ENCODE results near the gene RAD18. TPM values are rescaled to one million over a fixed set of nuclear protein-coding genes. Genes with fewer than 3 reads are reported as not detected.

The RAD18 gene
- total and polyA plus RNA-seq, 2 donors (not counting 1 experiment from before 2014, with no cell fraction given), result 4.8 to 21.3 TPM

GRCh38 chr3:9008550-9009255 is 45.4 kb upstream of the RAD18 start:
- intact Hi-C loops (cut with micrococcal nuclease), result no loop called here
- no peak overlapping the region for H3K9ac ChIP-seq (ENCODE audit: low read length)
- no peak overlapping the region for H3K4me3 ChIP-seq (ENCODE audit: control extremely low read depth in 1 of 5, extremely low read depth in 1 of 5, insufficient read depth in 1 of 5, low read depth in 2 of 5, low read length in 4 of 5)
- TF ChIP-seq EZH2 (IDR thresholded peaks at IDR 0.05; ENCODE audit: borderline replicate concordance, insufficient read depth, low read depth, low read length, poor library complexity, severe bottlenecking), result no peak
- TF ChIP-seq, protein P1, sequence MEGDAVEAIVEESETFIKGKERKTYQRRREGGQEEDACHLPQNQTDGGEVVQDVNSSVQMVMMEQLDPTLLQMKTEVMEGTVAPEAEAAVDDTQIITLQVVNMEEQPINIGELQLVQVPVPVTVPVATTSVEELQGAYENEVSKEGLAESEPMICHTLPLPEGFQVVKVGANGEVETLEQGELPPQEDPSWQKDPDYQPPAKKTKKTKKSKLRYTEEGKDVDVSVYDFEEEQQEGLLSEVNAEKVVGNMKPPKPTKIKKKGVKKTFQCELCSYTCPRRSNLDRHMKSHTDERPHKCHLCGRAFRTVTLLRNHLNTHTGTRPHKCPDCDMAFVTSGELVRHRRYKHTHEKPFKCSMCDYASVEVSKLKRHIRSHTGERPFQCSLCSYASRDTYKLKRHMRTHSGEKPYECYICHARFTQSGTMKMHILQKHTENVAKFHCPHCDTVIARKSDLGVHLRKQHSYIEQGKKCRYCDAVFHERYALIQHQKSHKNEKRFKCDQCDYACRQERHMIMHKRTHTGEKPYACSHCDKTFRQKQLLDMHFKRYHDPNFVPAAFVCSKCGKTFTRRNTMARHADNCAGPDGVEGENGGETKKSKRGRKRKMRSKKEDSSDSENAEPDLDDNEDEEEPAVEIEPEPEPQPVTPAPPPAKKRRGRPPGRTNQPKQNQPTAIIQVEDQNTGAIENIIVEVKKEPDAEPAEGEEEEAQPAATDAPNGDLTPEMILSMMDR (IDR thresholded peaks at IDR 0.05), result no peak
- no peaks in the 10 kb centered on the region for H3K27me3 ChIP-seq (replicated peaks in 1 of 4; ENCODE audit: control extremely low read depth in 1 of 4, control insufficient read depth in 3 of 4, insufficient read depth in 4 of 4, low read length in 3 of 4)
- H3K4me2 ChIP-seq (replicated peaks; ENCODE audit: low read depth, low read length, poor library complexity, severe bottlenecking), result no peak overlapping the region
- DNase-seq (no peak), ATAC-seq (ENCODE audit: low read depth) (no peak)
- peaks cover 4% of the 10 kb centered on the region for H3K9me3 Mint-ChIP-seq (ENCODE audit: insufficient read depth)
- ChIA-PET POLR2A (no interaction called here), CTCF (no interaction called here)
- H3K9me3 ChIP-seq (ENCODE audit: control extremely low read depth in 1 of 3, control insufficient read depth in 2 of 3, insufficient read depth in 1 of 3, low read length in 2 of 3), result no peaks in the 10 kb centered on the region
- H3K36me3 ChIP-seq (replicated peaks in 1 of 2; ENCODE audit: control extremely low read depth in 1 of 2, control insufficient read depth in 1 of 2, extremely low read depth in 1 of 2, insufficient read depth in 2 of 2, low read length in 1 of 2), result no peaks in the 10 kb centered on the region
- no peaks in the 10 kb centered on the region for H3K4me1 Mint-ChIP-seq
- no peaks in the 10 kb centered on the region for H3K79me2 ChIP-seq (ENCODE audit: control insufficient read depth, insufficient read depth, low read length)
- H3K27me3 Mint-ChIP-seq, result no peaks in the 10 kb centered on the region
- H3K4me3 Mint-ChIP-seq, result no peak overlapping the region
- H2AFZ ChIP-seq (ENCODE audit: insufficient read depth, low read depth, low read length, poor library complexity, severe bottlenecking), result no peak overlapping the region
- WGBS (ENCODE audit: insufficient coverage), result 74% methylated on average over 6 of the region's 6 CpGs
- no peak overlapping the region for H3K27ac ChIP-seq (ENCODE audit: low read length in 2 of 2)
- H4K20me1 ChIP-seq (ENCODE audit: control insufficient read depth, insufficient read depth, low read length, poor library complexity, severe bottlenecking), result no peaks in the 10 kb centered on the region
- H3K4me1 ChIP-seq (ENCODE audit: control insufficient read depth in 2 of 2, insufficient read depth in 2 of 2, low read length in 2 of 2), result no peaks in the 10 kb centered on the region
- H3K27ac Mint-ChIP-seq, result no peak overlapping the region

GRCh38 chr3:9007928-9008327 is 44.7 kb upstream of the RAD18 start:
- Mint-ChIP-seq H3K27ac (no peak overlapping the region), H3K4me1 (no peaks in the 10 kb centered on the region), H3K4me3 (no peak overlapping the region), H3K9me3 (ENCODE audit: insufficient read depth) (peaks cover 3% of the 10 kb centered on the region), H3K27me3 (no peaks in the 10 kb centered on the region)
- Histone ChIP-seq H3K9me3 (ENCODE audit: control extremely low read depth in 1 of 3, control insufficient read depth in 2 of 3, insufficient read depth in 1 of 3, low read length in 2 of 3) (no peaks in the 10 kb centered on the region), H2AFZ (ENCODE audit: insufficient read depth, low read depth, low read length, poor library complexity, severe bottlenecking) (no peak overlapping the region), H3K27ac (ENCODE audit: low read length in 2 of 2) (no peak overlapping the region), H3K79me2 (ENCODE audit: control insufficient read depth, insufficient read depth, low read length) (no peaks in the 10 kb centered on the region), H3K4me3 (ENCODE audit: control extremely low read depth in 1 of 5, extremely low read depth in 1 of 5, insufficient read depth in 1 of 5, low read depth in 2 of 5, low read length in 4 of 5) (no peak overlapping the region), H4K20me1 (ENCODE audit: control insufficient read depth, insufficient read depth, low read length, poor library complexity, severe bottlenecking) (no peaks in the 10 kb centered on the region), H3K36me3 (replicated peaks in 1 of 2; ENCODE audit: control extremely low read depth in 1 of 2, control insufficient read depth in 1 of 2, extremely low read depth in 1 of 2, insufficient read depth in 2 of 2, low read length in 1 of 2) (no peaks in the 10 kb centered on the region), H3K4me1 (ENCODE audit: control insufficient read depth in 2 of 2, insufficient read depth in 2 of 2, low read length in 2 of 2) (no peaks in the 10 kb centered on the region), H3K9ac (ENCODE audit: low read length) (no peak overlapping the region), H3K4me2 (replicated peaks; ENCODE audit: low read depth, low read length, poor library complexity, severe bottlenecking) (no peak overlapping the region), H3K27me3 (replicated peaks in 1 of 4; ENCODE audit: control extremely low read depth in 1 of 4, control insufficient read depth in 3 of 4, insufficient read depth in 4 of 4, low read length in 3 of 4) (no peaks in the 10 kb centered on the region)
- ChIA-PET CTCF (no interaction called here), POLR2A (no interaction called here)
- DNase-seq, result no peak
- intact Hi-C loops (cut with micrococcal nuclease), result no loop called here
- WGBS (ENCODE audit: insufficient coverage), result 95% methylated on average over 2 of the region's 2 CpGs
- TF ChIP-seq, protein P1 (IDR thresholded peaks at IDR 0.05), result no peak
- no peak for TF ChIP-seq EZH2 (IDR thresholded peaks at IDR 0.05; ENCODE audit: borderline replicate concordance, insufficient read depth, low read depth, low read length, poor library complexity, severe bottlenecking)
- no peak for ATAC-seq (ENCODE audit: low read depth)
